Vagina (tissue), 2 donors: ENCODE measurements around the gene ELAC2.

Source experiments
- CTCF ChIP-seq, 3 experiments: fragments of 450-650 bp in 2 of 3; fragments of 200-600 bp in 1 of 3; sonication (generic) in 1 of 3; IDR thresholded peaks; one replicate each; pipeline ENCODE4 v1.5.1; 2017 to 2019; ENCODE audit warnings: antibody characterized with exemption in 3 of 3, mild to moderate bottlenecking in 2 of 3, moderate library complexity in 2 of 3
- POLR2A ChIP-seq, 2 donors: fragments of 450-650 bp; IDR thresholded peaks; one replicate each; pipeline ENCODE4 v1.6.1; 2017; ENCODE audit warnings: antibody characterized with exemption in 2 of 2, mild to moderate bottlenecking in 2 of 2, moderate library complexity in 2 of 2

GRCh38 chr17:12952012-12952411 is 65.8 kb downstream of the ELAC2 start:
- TF ChIP-seq CTCF (IDR thresholded peaks at IDR 0.05) (no peak), POLR2A (IDR thresholded peaks at IDR 0.05) (no peak)
